HUES64 (cell line): ENCODE data around the gene SHROOM1.

ENCODE experiments used
- H3K27ac ChIP-seq: 2 replicates; pipeline ENCODE4 v1.7.0; 2013; ENCODE audit warnings: low read depth, low read length, inconsistent platforms
- H3K27me3 ChIP-seq: 2 replicates; pipeline ENCODE4 v1.6.1; 2013; ENCODE audit warnings: mild to moderate bottlenecking, low read length; ENCODE audit not compliant: insufficient read depth
- H3K36me3 ChIP-seq: 2 replicates; pipeline ENCODE4 v1.6.1; 2013; ENCODE audit warnings: mild to moderate bottlenecking, low read length; ENCODE audit not compliant: insufficient read depth
- H3K4me1 ChIP-seq: 2 replicates; pipeline ENCODE4 v1.6.1; 2013; ENCODE audit warnings: mild to moderate bottlenecking, low read length, moderate library complexity; ENCODE audit not compliant: insufficient read depth
- H3K4me3 ChIP-seq: 2 replicates; pipeline ENCODE4 v1.5.1; 2013; ENCODE audit warnings: mild to moderate bottlenecking, low read length, moderate library complexity
- H3K9ac ChIP-seq: 2 replicates; pipeline ENCODE4 v1.6.1; 2013; ENCODE audit warnings: mild to moderate bottlenecking, low read depth, low read length
- H3K9me3 ChIP-seq: 2 replicates; pipeline ENCODE4 v1.6.1; 2013; ENCODE audit warnings: low read depth, low read length; ENCODE audit not compliant: insufficient read depth
- WGBS: fragments of 150-250, 120-280 bp; methylation state at CpG from one replicate; pipeline ENCODE4 v1.1.7; 2013; ENCODE audit warnings: missing lambda C conversion rate; 5-methylcytosine and 5-hydroxymethylcytosine counted together

SHROOM1 gene

GRCh38 chr5:132822650-132823480 is 7.6 kb downstream of the SHROOM1 start:
- Histone ChIP-seq H3K4me1 (no peaks in the 10 kb centered on the region), H3K36me3 (no peaks in the 10 kb centered on the region), H3K27ac (peak overlapping the region; percentile 51; the same call in 1 of the 2 replicates), H3K27me3 (peaks cover 61% of the 10 kb centered on the region), H3K4me3 (peak overlapping the region; percentile 44), H3K9me3 (no peaks in the 10 kb centered on the region), H3K9ac (peak overlapping the region; percentile 50; the same call in 1 of the 2 replicates)
- WGBS, result 25% methylated on average over 66 of the region's 68 CpGs

GRCh38 chr5:132821791-132822190 is 8.7 kb downstream of the SHROOM1 start:
- 100% methylated on average over 1 of the region's 1 CpG for WGBS
- H3K9me3 ChIP-seq, result no peaks in the 10 kb centered on the region
- no peak overlapping the region for H3K4me3 ChIP-seq
- H3K4me1 ChIP-seq, result no peaks in the 10 kb centered on the region
- no peak overlapping the region for H3K9ac ChIP-seq
- H3K36me3 ChIP-seq, result no peaks in the 10 kb centered on the region
- no peak overlapping the region for H3K27ac ChIP-seq
- H3K27me3 ChIP-seq, result peaks cover 61% of the 10 kb centered on the region

GRCh38 chr5:132821350-132821749 is 9.1 kb downstream of the SHROOM1 start:
- H3K9ac ChIP-seq, result no peak overlapping the region
- H3K4me3 ChIP-seq, result no peak overlapping the region
- H3K9me3 ChIP-seq, result no peaks in the 10 kb centered on the region
- WGBS, result 91% methylated on average over 3 of the region's 3 CpGs
- peaks cover 61% of the 10 kb centered on the region for H3K27me3 ChIP-seq
- no peaks in the 10 kb centered on the region for H3K4me1 ChIP-seq
- no peaks in the 10 kb centered on the region for H3K36me3 ChIP-seq
- no peak overlapping the region for H3K27ac ChIP-seq

- Histone ChIP-seq H3K9ac (no peak overlapping the region), H3K36me3 (no peaks in the 10 kb centered on the region), H3K4me1 (no peaks in the 10 kb centered on the region), H3K9me3 (no peaks in the 10 kb centered on the region), H3K27ac (no peak overlapping the region), H3K4me3 (no peak overlapping the region), H3K27me3 (peaks cover 61% of the 10 kb centered on the region)
- WGBS, result 36% methylated on average over 13 of the region's 15 CpGs
Measured at GRCh38 chr5:132820162-132820754, 10.2 kb downstream of the SHROOM1 start.

- H3K9me3 ChIP-seq, result no peaks in the 10 kb centered on the region
- WGBS, result 92% methylated on average over 26 of the region's 26 CpGs
- H3K27me3 ChIP-seq, result peaks cover 61% of the 10 kb centered on the region
- no peaks in the 10 kb centered on the region for H3K4me1 ChIP-seq
- H3K36me3 ChIP-seq, result no peaks in the 10 kb centered on the region
- H3K27ac ChIP-seq, result no peak overlapping the region
- H3K9ac ChIP-seq, result no peak overlapping the region
- H3K4me3 ChIP-seq, result no peak overlapping the region
Measured at GRCh38 chr5:132819468-132819867, 11.0 kb downstream of the SHROOM1 start.

GRCh38 chr5:132817011-132817410 is 13.4 kb downstream of the SHROOM1 start:
- no CpG with 5 or more reads among the region's 1 CpG for WGBS

GRCh38 chr5:132816554-132816953 is 13.9 kb downstream of the SHROOM1 start:
- Histone ChIP-seq H3K4me3 (no peak overlapping the region), H3K4me1 (0 out of 2 replicates have a peak, but pooled peaks cover 8% of the 10 kb centered on the region), H3K27ac (no peak overlapping the region), H3K27me3 (peaks cover 72% of the 10 kb centered on the region), H3K36me3 (no peaks in the 10 kb centered on the region), H3K9me3 (no peaks in the 10 kb centered on the region), H3K9ac (no peak overlapping the region)

More at GRCh38 chr5:132817011-132817410, 13.4 kb downstream of the SHROOM1 start:
- H3K36me3 ChIP-seq, result no peaks in the 10 kb centered on the region
- peaks cover 72% of the 10 kb centered on the region for H3K27me3 ChIP-seq
- no peaks in the 10 kb centered on the region for H3K9me3 ChIP-seq
- H3K4me3 ChIP-seq, result no peak overlapping the region
- H3K9ac ChIP-seq, result no peak overlapping the region
- 0 out of 2 replicates have a peak, but pooled peaks cover 8% of the 10 kb centered on the region for H3K4me1 ChIP-seq
- no peak overlapping the region for H3K27ac ChIP-seq

- H3K4me3 ChIP-seq, result no peak overlapping the region
- H3K27ac ChIP-seq, result no peak overlapping the region
- peaks cover 74% of the 10 kb centered on the region for H3K27me3 ChIP-seq
- H3K9ac ChIP-seq, result no peak overlapping the region
- H3K4me1 ChIP-seq, result 0 out of 2 replicates have a peak, but pooled peaks cover 8% of the 10 kb centered on the region
- WGBS, result 78% methylated on average over 1 of the region's 2 CpGs
- no peaks in the 10 kb centered on the region for H3K36me3 ChIP-seq
- H3K9me3 ChIP-seq, result no peaks in the 10 kb centered on the region
Measured at GRCh38 chr5:132816083-132816482, 14.4 kb downstream of the SHROOM1 start.

GRCh38 chr5:132815454-132815853 is 15.0 kb downstream of the SHROOM1 start:
- Histone ChIP-seq H3K9me3 (no peaks in the 10 kb centered on the region), H3K4me3 (no peak overlapping the region), H3K27ac (no peak overlapping the region), H3K36me3 (no peaks in the 10 kb centered on the region), H3K27me3 (peaks cover 77% of the 10 kb centered on the region), H3K4me1 (0 out of 2 replicates have a peak, but pooled peaks cover 8% of the 10 kb centered on the region), H3K9ac (no peak overlapping the region)
- no CpG with 5 or more reads among the region's 1 CpG for WGBS

GRCh38 chr5:132814503-132815294 is 15.7 kb downstream of the SHROOM1 start:
- Histone ChIP-seq H3K27ac (no peak overlapping the region), H3K4me3 (peak overlapping the region; percentile 34), H3K4me1 (0 out of 2 replicates have a peak, but pooled peaks cover 8% of the 10 kb centered on the region), H3K36me3 (no peaks in the 10 kb centered on the region), H3K9me3 (no peaks in the 10 kb centered on the region), H3K27me3 (peaks cover 80% of the 10 kb centered on the region), H3K9ac (no peak overlapping the region)
- 58% methylated on average over 81 of the region's 81 CpGs for WGBS
